HEK293 (cell line): ENCODE results near the gene ADRA1B.

Experiments
- BCL11A ChIP-seq: fragments of 450-650 bp; formaldehyde crosslinking; IDR thresholded peaks from 2 replicates; pipeline ENCODE4 v1.5.1; 2016; ENCODE audit warnings: low read depth, missing biosample characterization, missing genetic modification characterization
- PRDM1 ChIP-seq: fragments of 450-650 bp; formaldehyde crosslinking; IDR thresholded peaks from 2 replicates; pipeline ENCODE4; 2016; ENCODE audit warnings: missing biosample characterization, missing genetic modification characterization
- SETDB1 ChIP-seq: IDR thresholded peaks from one replicate; pipeline ENCODE4 v1.6.1; 2017; ENCODE audit warnings: mild to moderate bottlenecking, low read length, moderate library complexity, mixed read lengths; ENCODE audit not compliant: insufficient read length
- YY1 ChIP-seq: fragments of 450-650 bp; formaldehyde crosslinking; IDR thresholded peaks from 2 replicates; pipeline ENCODE4 v1.5.1; 2018; ENCODE audit warnings: missing biosample characterization, missing genetic modification characterization
- ZFP37 ChIP-seq: fragments of 450-650 bp; formaldehyde crosslinking; IDR thresholded peaks from 2 replicates; pipeline ENCODE4 v1.5.1; 2016; ENCODE audit warnings: missing biosample characterization, missing genetic modification characterization
- ZNF558 ChIP-seq: fragments of 450-650 bp; formaldehyde crosslinking; IDR thresholded peaks from 2 replicates; pipeline ENCODE4 v1.5.1; 2016; ENCODE audit warnings: missing biosample characterization, missing genetic modification characterization
- ZNF561 ChIP-seq: fragments of 450-650 bp; IDR thresholded peaks from 2 replicates; pipeline ENCODE4 v1.5.1; 2018; ENCODE audit warnings: missing biosample characterization, missing genetic modification characterization, borderline replicate concordance
- ZNF629 ChIP-seq: fragments of 450-650 bp; formaldehyde crosslinking; IDR thresholded peaks from 2 replicates; pipeline ENCODE4 v1.5.1; 2017; ENCODE audit warnings: missing biosample characterization, missing genetic modification characterization
- ZNF670 ChIP-seq: fragments of 450-650 bp; formaldehyde crosslinking; IDR thresholded peaks from 2 replicates; pipeline ENCODE4 v1.5.1; 2016; ENCODE audit warnings: missing biosample characterization, missing genetic modification characterization, low read depth
- TF ChIP-seq, protein P1 (sequence below): fragments of 450-650 bp; formaldehyde crosslinking; IDR thresholded peaks from 2 replicates; pipeline ENCODE4 v1.5.1; 2016; ENCODE audit warnings: missing biosample characterization, missing genetic modification characterization

- TF ChIP-seq, protein P1, sequence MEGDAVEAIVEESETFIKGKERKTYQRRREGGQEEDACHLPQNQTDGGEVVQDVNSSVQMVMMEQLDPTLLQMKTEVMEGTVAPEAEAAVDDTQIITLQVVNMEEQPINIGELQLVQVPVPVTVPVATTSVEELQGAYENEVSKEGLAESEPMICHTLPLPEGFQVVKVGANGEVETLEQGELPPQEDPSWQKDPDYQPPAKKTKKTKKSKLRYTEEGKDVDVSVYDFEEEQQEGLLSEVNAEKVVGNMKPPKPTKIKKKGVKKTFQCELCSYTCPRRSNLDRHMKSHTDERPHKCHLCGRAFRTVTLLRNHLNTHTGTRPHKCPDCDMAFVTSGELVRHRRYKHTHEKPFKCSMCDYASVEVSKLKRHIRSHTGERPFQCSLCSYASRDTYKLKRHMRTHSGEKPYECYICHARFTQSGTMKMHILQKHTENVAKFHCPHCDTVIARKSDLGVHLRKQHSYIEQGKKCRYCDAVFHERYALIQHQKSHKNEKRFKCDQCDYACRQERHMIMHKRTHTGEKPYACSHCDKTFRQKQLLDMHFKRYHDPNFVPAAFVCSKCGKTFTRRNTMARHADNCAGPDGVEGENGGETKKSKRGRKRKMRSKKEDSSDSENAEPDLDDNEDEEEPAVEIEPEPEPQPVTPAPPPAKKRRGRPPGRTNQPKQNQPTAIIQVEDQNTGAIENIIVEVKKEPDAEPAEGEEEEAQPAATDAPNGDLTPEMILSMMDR (tag by site-specific recombination): no peak
- TF ChIP-seq YY1: no peak
- no peak for TF ChIP-seq ZFP37 (tag by site-specific recombination)
- no peak for TF ChIP-seq SETDB1
- TF ChIP-seq BCL11A: no peak
- no peak for TF ChIP-seq ZNF558 (tag by site-specific recombination)
- no peak for TF ChIP-seq ZNF561 (tag by site-specific recombination)
- no peak for TF ChIP-seq PRDM1
- TF ChIP-seq ZNF670: no peak
- TF ChIP-seq ZNF629 (tag by site-specific recombination): no peak
These were observed 47.7 kb downstream of the ADRA1B start for GRCh38 chr5:159963935-159964334.
